D341Med (cell line): ENCODE results near the gene SRP68.

Source experiments
- DNase-seq: peaks from one replicate; pipeline ENCODE4 v3.0.0; 2012; ENCODE audit warnings: low spot score

SRP68 gene

DNA sequence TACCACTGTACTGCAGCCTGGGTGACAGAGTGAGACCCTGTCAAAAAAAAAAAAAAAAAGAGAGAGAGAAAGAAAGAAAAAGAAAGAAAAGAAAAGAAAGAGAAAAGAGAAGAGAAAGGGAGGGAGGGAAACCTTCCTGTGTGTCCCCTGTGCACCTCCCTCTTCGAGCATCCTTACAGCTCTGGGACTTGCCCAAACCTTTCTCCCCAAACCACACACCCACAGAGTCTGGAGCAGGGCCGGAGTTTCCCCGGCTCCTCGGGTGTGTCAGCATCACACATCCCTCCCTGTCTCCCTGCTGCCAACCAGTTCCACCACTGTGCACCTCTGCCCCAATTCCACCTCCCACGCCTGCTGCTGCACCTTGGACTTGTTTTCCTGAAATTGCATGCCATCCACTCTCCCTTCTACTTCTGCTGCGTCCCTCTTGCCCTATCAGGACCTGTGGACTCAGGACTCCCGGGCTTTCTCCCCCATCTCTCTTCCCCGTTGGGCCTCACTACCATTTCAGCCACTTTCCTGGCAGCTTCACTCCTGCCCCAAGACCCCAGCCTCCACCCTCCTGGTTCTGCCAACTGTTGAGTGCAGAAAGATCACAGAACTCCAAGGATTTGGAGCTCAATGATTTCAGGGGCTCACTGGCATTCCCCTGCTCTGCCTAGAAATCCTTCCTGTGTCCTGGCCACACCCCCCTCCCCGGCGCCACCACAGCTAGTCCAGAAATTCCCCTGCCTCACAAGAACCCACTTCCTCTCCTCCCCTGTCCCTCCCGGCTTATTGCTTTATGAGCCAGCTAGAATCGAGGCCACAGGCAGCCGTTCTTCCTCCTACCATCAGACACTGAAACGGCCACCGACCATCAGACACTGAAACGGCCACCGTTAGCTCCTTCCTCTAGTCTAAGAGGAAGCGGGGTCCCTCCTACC, 75.4 kb downstream of the SRP68 start:
- peak; percentile 24 for DNase-seq

GRCh38 chr17:75995385-75995925, 76.9 kb downstream of the SRP68 start:
- peak; percentile 39 for DNase-seq

DNA sequence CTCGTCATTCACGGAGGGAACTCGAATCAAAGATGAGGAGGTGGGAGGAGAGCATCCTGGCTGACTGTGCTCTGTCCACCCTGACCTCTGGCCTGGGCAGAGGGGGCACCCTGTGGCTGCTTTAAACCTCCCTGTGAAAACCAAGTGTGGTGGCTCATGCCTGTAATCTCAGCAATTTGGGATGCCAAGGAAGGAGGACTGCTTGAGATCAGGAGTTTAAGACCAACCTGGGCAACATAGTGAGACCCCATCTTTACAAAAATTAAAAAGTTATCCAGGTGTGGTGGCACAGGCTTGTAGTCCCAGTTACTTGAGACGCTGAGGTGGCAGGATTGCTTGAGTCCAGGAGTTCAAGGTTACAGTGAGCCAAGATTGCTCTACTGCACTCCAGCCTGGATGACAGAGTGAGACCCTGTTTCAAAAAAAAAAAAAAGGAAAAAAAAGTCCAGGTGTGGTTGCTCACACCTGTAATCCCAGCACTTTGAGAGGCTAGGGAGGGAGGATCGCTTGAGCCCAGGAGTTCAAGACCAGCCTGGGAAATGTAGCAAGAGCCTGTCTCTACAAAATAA, 77.4 kb downstream of the SRP68 start:
- no peak for DNase-seq

DNA sequence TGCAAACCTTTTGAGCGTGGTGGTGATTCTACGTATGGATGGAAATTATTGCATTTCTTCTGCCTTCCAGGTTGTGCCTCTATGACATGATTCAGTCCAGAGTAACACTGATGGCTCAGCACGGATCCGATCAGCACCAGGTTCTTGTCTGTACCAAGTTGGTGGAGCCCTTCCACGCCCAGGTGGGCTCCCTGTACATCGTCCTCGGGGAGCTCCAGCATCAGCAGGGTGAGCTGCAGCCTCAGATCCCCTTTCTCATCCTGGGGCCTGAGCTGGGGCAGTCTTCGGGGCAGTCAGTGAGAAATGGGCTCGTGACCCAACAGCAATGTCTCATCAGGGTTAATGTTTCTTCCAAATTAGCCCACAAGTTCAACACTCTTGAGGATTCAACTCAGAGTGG, 80.9 kb downstream of the SRP68 start:
- peak; percentile 22 for DNase-seq
